Fibroblast of mammary gland (primary cell): ENCODE results near the gene CCDC117.

Experiments
- DNase-seq: peaks from one replicate; pipeline ENCODE4 v3.0.0-alpha.2; 2010; ENCODE audit warnings: low read depth
- H3K4me3 ChIP-seq: 2 replicates; pipeline ENCODE4 v1.5.1; 2011; ENCODE audit warnings: low read depth, mild to moderate bottlenecking, low read length, moderate library complexity; ENCODE audit not compliant: control insufficient read depth
- CTCF ChIP-seq: conservative IDR thresholded peaks from 2 replicates; pipeline ENCODE4 v1.5.1; 2011; ENCODE audit warnings: low read depth, low read length, inconsistent platforms; ENCODE audit not compliant: control insufficient read depth, insufficient read depth

Gene CCDC117

GRCh38 chr22:28772633-28773460, at the start of gene CCDC117:
Gene CCDC117, plus strand, starts transcription at chr22:28772695. Its CDS starts 155 bp downstream, at chr22:28772850.
- TF ChIP-seq CTCF = no peak
- DNase-seq = peak; percentile 94
- H3K4me3 ChIP-seq = peak within 1 kb of the TSS; percentile 87

- H3K4me3 ChIP-seq = no peak overlapping the region
- no peak for TF ChIP-seq CTCF
- no peak for DNase-seq
Measured at GRCh38 chr22:28728002-28728401, 44.5 kb upstream of the CCDC117 start.

GRCh38 chr22:28728621-28729313, 43.7 kb upstream of the CCDC117 start:
- DNase-seq = peak; percentile 38
- no peak overlapping the region for H3K4me3 ChIP-seq
- no peak for TF ChIP-seq CTCF

GRCh38 chr22:28730179-28730578, 42.3 kb upstream of the CCDC117 start:
- no peak for TF ChIP-seq CTCF
- H3K4me3 ChIP-seq = no peak overlapping the region
- no peak for DNase-seq

GRCh38 chr22:28734393-28734792, 38.1 kb upstream of the CCDC117 start:
- no peak for TF ChIP-seq CTCF
- no peak overlapping the region for H3K4me3 ChIP-seq
- no peak for DNase-seq

- TF ChIP-seq CTCF = no peak
- no peak overlapping the region for H3K4me3 ChIP-seq
- DNase-seq = no peak
Measured at GRCh38 chr22:28736301-28737155, 36.0 kb upstream of the CCDC117 start.
